Heart left ventricle (tissue), 16 donors: ENCODE data around the gene P3H1. TPM values are rescaled to one million over a fixed set of nuclear protein-coding genes. Genes with fewer than 3 reads are reported as not detected.

Source experiments
- ATAC-seq, 4 donors: fragments of 200-7000 bp; cut with Tn5 transposase; one replicate each; pipeline ENCODE4 v1.9.1; 2020 to 2022; ENCODE audit warnings: moderate library complexity in 4 of 4, mild to moderate bottlenecking in 3 of 4, moderate number of reproducible peaks in 1 of 4
- DNase-seq, 5 donors: peaks; one replicate each; pipeline ENCODE4 v3.0.0-alpha.2; 2020
- H3K27ac ChIP-seq, 12 donors: fragments of 200-600 bp; sonication (generic) in 4 of 12; one replicate each; pipeline versions ENCODE4 v1.5.0 to v1.8.0; 2016 to 2022; ENCODE audit warnings: mild to moderate bottlenecking in 2 of 12
- H3K27me3 ChIP-seq, 9 donors: fragments of 200-600 bp; sonication (generic) in 2 of 9; one replicate each; pipeline versions ENCODE4 v1.5.1 to v1.8.0; 2016 to 2022; ENCODE audit warnings: mild to moderate bottlenecking in 3 of 9
- H3K36me3 ChIP-seq, 9 donors: fragments of 200-600 bp; sonication (generic) in 2 of 9; one replicate each; pipeline versions ENCODE4 v1.5.0 to v1.8.0; 2018 to 2022; ENCODE audit warnings: mild to moderate bottlenecking in 2 of 9
- H3K4me1 ChIP-seq, 12 donors: fragments of 200-600 bp; sonication (generic) in 4 of 12; one replicate each; pipeline versions ENCODE4 v1.5.0 to v1.8.0; 2016 to 2022; ENCODE audit warnings: mild to moderate bottlenecking in 3 of 12
- H3K4me3 ChIP-seq, 12 donors: fragments of 200-600 bp; sonication (generic) in 4 of 12; one replicate each; pipeline versions ENCODE4 v1.5.0 to v1.8.0; 2017 to 2022; ENCODE audit warnings: mild to moderate bottlenecking in 9 of 12, moderate library complexity in 4 of 12
- H3K9me3 ChIP-seq, 12 donors: fragments of 200-600 bp; sonication (generic) in 4 of 12; one replicate each; pipeline versions ENCODE4 v1.5.0 to v1.8.0; 2016 to 2022; ENCODE audit warnings: mild to moderate bottlenecking in 1 of 12
- CTCF ChIP-seq, 12 donors: fragments of 200-600 bp; sonication (generic) in 4 of 12; IDR thresholded peaks; one replicate each; pipeline versions ENCODE4 v1.5.0 to v1.8.0; 2018 to 2022; ENCODE audit warnings: antibody characterized with exemption in 12 of 12, mild to moderate bottlenecking in 5 of 12
- POLR2A ChIP-seq, 2 donors: fragments of 450-650 bp; IDR thresholded peaks; one replicate each; pipeline ENCODE4 v1.6.1; 2017; ENCODE audit warnings: antibody characterized with exemption in 2 of 2, mild to moderate bottlenecking in 2 of 2, moderate library complexity in 2 of 2
- WGBS, 4 donors: extraction: QIAGEN DNeasy Blood & Tissue Kit in 2 of 4; methylation state at CpG; one replicate each; pipeline versions ENCODE4 v1.1.5 to v1.1.7; 2013 to 2018; 5-methylcytosine and 5-hydroxymethylcytosine counted together
- intact Hi-C, 10 donors: fragments of 100-400 bp; cut with DNase I; formaldehyde crosslinking; loops; one replicate each; pipeline versions ENCODE4 v1.11.1 to v1.14.2; 2022
- polyA plus RNA-seq, 2 donors: library from polyadenylated mRNA; stranded (reverse); fragments of 200-250 nt; gene quantifications; one replicate each; pipeline ENCODE4 v1.2.3, GENCODE V29; 2013
- total RNA-seq, 9 donors: library from RNA; depleted of rRNA in 2 of 9; stranded (reverse); fragments of >200 nt in 2 of 9; fragmentation: NEBNext Ultra II Directional in 3 of 9; extraction: Animal tissue kit (Norgen Biotek cat#: 25700) in 3 of 9; gene quantifications; one replicate each; pipeline versions ENCODE4 v1.1.0 to v1.2.4, GENCODE V29; 2016 to 2023
- donor health status: ischemic (EF 13 %, LVEDD 7.1; RV severe dilation, severe dysfunction).
- donor health status: healthy with polysubstance abuse.
- donor health status: DM: no; HTN: yes; CAD: no.
- donor health status: DM: no; HTN: no; CAD: no.
- donor health status: ischemic (EF 25% LVEDD 6.9; RV normal size, moderate dysfunction).
- donor health status: ischemic (EF 25% LVEDD 5.7; RV mildly dilated, moderate dysfunction).
- donor health status: healthy.
- donor health status: DM: yes; HTN: yes; CAD: no.
- donor health status: ischemic (EF 35%, LVEDD 5.7; RV mildly dilated, moderate dysfunction).
- donor health status: nonischemic (EF 11% LVEDD 7.7; RV severe dilation, severe dysfunction).
- donor health status: DM: yes; HTN: yes; CAD: no.
- donor health status: PGD.
- donor health status: ischemic (EF 29% LVEDD 5.4; RV normal size, mild dysfunction).
- donor health status: nonischemic (EF 23%, LVEDD 6.1; RV moderate dilation, normal function).

The P3H1 gene
- total and polyA plus RNA-seq, 11 donors: 6.9 to 27.9 (median 10.7) TPM

- TF ChIP-seq CTCF (IDR thresholded peaks at IDR 0.05): no peak
- TF ChIP-seq POLR2A (IDR thresholded peaks at IDR 0.05): no peak
- intact Hi-C loops: loop anchor here in 3 of 10 donors (10.0 kb wide), 3 partner anchors 77 to 427 kb away; partner anchors contain the start of genes YBX1 (in 2 of the 3) and FOXJ3 (in 1 of the 3)
- Histone ChIP-seq H3K27ac (no peak overlapping the region), H3K27me3 (no peaks in the 10 kb centered on the region), H3K9me3 (no peaks in the 10 kb centered on the region), H3K4me1 (peaks cover 0 to 19% (median 13%) of the 10 kb centered on the region in 12 donors), H3K4me3 (no peak overlapping the region), H3K36me3 (peaks cover 2 to 53% (median 43%) of the 10 kb centered on the region in 9 donors)
- DNase-seq: no peak
- no peak for ATAC-seq
- 59 to 69% (median 66%) methylated on average over 5 of the region's 5 CpGs for WGBS, 4 donors
These were observed 4.6 kb downstream of the P3H1 start for GRCh38 chr1:42762269-42762668.

GRCh38 chr1:42761567-42761966 lies 5.3 kb downstream of the P3H1 start:
- TF ChIP-seq CTCF (IDR thresholded peaks at IDR 0.05) (no peak), POLR2A (IDR thresholded peaks at IDR 0.05) (no peak)
- DNase-seq (no peak), ATAC-seq (no peak)
- H3K27me3 ChIP-seq: no peaks in the 10 kb centered on the region
- 89 to 98% (median 95%) methylated on average over 4 of the region's 4 CpGs for WGBS, 4 donors
- intact Hi-C loops: loop anchor here in 3 of 10 donors (10.0 kb wide), 3 partner anchors 77 to 427 kb away; partner anchors contain the start of genes YBX1 (in 2 of the 3) and FOXJ3 (in 1 of the 3)
- no peaks in the 10 kb centered on the region for H3K9me3 ChIP-seq
- peaks cover 2 to 60% (median 50%) of the 10 kb centered on the region in 9 donors for H3K36me3 ChIP-seq
- H3K4me3 ChIP-seq: no peak overlapping the region
- peaks cover 0 to 19% (median 14%) of the 10 kb centered on the region in 12 donors for H3K4me1 ChIP-seq
- H3K27ac ChIP-seq: no peak overlapping the region

GRCh38 chr1:42759114-42759513 lies 7.7 kb downstream of the P3H1 start:
- no peak overlapping the region for H3K4me3 ChIP-seq
- intact Hi-C loops: loop anchor here in 3 of 10 donors (10.0 kb wide), 2 partner anchors 304 to 414 kb away; partner anchors contain the start of genes PPCS (in 1 of the 3) and ZMYND12 (in 1 of the 3)
- peak in 1 of 4 donors; percentile 28 for ATAC-seq
- no peak overlapping the region for H3K27ac ChIP-seq
- H3K27me3 ChIP-seq: no peaks in the 10 kb centered on the region
- no peak for DNase-seq
- peaks cover 2 to 85% (median 74%) of the 10 kb centered on the region in 9 donors for H3K36me3 ChIP-seq
- TF ChIP-seq POLR2A (IDR thresholded peaks at IDR 0.05): no peak
- no peak for TF ChIP-seq CTCF (IDR thresholded peaks at IDR 0.05)
- H3K4me1 ChIP-seq: peaks cover 0 to 3% (median 0%) of the 10 kb centered on the region in 12 donors
- H3K9me3 ChIP-seq: no peaks in the 10 kb centered on the region
- WGBS, 4 donors: 74 to 85% (median 80%) methylated on average over 9 of the region's 9 CpGs

GRCh38 chr1:42758641-42759040 lies 8.2 kb downstream of the P3H1 start:
- no peak for ATAC-seq
- H3K27me3 ChIP-seq: no peaks in the 10 kb centered on the region
- WGBS, 4 donors: 80 to 89% (median 83%) methylated on average over 3 of the region's 3 CpGs
- H3K36me3 ChIP-seq: peaks cover 2 to 89% (median 79%) of the 10 kb centered on the region in 9 donors
- intact Hi-C loops: loop anchor here in 3 of 10 donors (10.0 kb wide), 2 partner anchors 304 to 414 kb away; partner anchors contain the start of genes PPCS (in 1 of the 3) and ZMYND12 (in 1 of the 3)
- no peaks in the 10 kb centered on the region for H3K9me3 ChIP-seq
- TF ChIP-seq POLR2A (IDR thresholded peaks at IDR 0.05): no peak
- TF ChIP-seq CTCF (IDR thresholded peaks at IDR 0.05): no peak
- peaks cover 0 to 3% (median 0%) of the 10 kb centered on the region in 12 donors for H3K4me1 ChIP-seq
- no peak for DNase-seq
- no peak overlapping the region for H3K27ac ChIP-seq
- no peak overlapping the region for H3K4me3 ChIP-seq
